GM21381 (cell line): ENCODE data around the gene MNX1.

Source experiments
- ATAC-seq: cut with Tn5 transposase; IDR thresholded peaks from one replicate; pipeline ENCODE4 v1.9.1; 2021; ENCODE audit warnings: mild to moderate bottlenecking, moderate library complexity; ENCODE audit not compliant: unreplicated experiment

Gene MNX1

DNA sequence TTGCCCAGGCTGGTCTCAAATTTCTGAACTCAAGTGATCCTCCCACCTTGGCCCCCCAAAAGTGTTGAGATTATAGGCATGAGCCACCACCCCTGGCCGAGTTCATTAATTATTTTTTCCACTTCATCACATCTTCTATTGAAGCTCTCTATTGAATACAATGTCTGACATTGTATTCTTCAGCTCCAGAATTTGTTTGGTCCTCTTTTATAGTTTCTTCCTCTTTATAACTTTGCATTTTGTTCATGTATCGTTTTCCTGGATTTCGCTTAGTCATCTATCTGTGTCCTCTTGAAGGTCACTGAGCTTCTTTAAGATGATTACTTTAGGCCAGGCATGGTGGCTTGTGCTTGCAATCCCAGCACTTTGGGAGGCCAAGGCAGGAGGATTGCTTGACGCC lies 30.8 kb downstream of the MNX1 start:
- ATAC-seq, result no peak

DNA sequence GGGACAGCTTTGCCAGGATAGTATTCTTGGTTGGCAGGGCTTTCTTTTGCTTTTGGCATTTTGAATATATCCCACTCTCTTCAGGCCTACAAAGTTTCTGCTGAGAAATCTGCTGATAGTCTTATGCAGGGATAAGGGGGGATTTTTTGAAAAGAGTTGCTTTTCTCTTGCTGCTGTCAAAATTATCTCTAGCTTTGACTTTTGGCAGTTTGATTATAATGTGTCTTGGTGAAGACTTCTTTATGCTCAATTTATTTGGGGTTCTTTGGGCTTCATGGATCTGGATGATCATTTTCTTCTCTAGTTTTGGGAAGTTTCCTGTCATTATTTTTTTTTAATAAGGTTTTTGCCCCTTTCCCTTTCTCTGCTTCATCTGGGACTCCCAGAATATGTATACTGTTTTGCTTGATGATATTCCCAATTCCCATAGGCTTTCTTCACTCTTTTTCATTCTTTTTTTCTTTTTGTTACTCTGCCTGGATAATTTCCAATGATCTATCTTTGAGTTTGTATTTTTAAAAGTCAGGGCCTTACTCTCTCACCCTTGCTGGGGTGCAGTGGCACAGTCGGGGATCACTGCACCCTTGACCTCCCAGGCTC lies 31.4 kb downstream of the MNX1 start:
- no peak for ATAC-seq

DNA sequence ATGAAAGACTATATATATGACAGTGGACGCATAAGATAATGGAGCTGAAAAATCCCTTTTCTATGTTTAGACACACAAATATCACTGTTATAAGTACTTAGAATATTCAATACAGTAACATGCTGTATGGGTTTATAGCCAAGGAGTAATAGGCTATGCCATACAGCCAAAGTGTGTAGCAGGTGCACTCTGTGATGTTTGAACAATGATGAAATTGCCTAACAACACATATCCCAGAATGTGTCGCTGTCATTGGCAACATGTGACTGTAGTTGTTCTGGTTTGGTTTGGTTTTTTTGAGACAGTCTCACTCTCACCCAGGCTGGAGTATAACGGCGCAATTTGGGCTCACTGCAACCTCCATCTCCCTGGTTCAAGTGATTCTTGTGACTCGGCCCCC lies 34.8 kb downstream of the MNX1 start:
- ATAC-seq, result no peak

GRCh38 chr7:156969972-156970420 lies 40.5 kb downstream of the MNX1 start:
- no peak for ATAC-seq

GRCh38 chr7:156968183-156968582 lies 42.3 kb downstream of the MNX1 start:
- ATAC-seq, result no peak

DNA sequence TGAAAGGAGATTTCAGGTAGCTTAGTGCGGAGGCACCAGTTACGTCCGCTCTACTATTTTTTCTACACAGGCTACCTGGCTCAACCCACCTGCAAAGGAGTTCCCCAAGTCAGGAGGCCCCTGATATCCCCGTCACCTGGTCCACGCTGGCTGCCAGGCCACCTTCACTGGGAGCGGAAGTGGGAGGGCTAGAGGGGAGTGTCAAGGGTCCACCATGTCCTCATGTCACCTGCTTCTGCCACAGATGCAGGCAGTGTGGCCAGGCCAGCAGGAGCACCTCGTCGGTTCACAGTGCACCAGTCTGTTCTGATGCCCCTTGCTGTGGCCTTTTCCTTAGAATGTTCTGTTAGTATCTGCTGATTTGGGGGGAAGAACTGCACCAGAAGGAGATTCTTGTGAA lies 44.1 kb downstream of the MNX1 start:
- ATAC-seq, result no peak

- no peak for ATAC-seq
Observed at GRCh38 chr7:156964971-156965370, 45.5 kb downstream of the MNX1 start.

- ATAC-seq, result no peak
Observed at GRCh38 chr7:156963472-156963871, 47.0 kb downstream of the MNX1 start.

GRCh38 chr7:156962897-156963296 lies 47.6 kb downstream of the MNX1 start:
- ATAC-seq, result no peak

GRCh38 chr7:156962145-156962544 lies 48.3 kb downstream of the MNX1 start:
- no peak for ATAC-seq

GRCh38 chr7:156956727-156957126 lies 53.7 kb downstream of the MNX1 start:
- no peak for ATAC-seq

GRCh38 chr7:156954941-156955340 lies 55.5 kb downstream of the MNX1 start:
- no peak for ATAC-seq
